GM06990 (cell line): Measurements from ENCODE around the gene ANKLE2.

Experiments
- DNase-seq: peaks from one replicate; pipeline ENCODE4 v3.0.0-alpha.2; 2011; ENCODE audit not compliant: insufficient read length; ENCODE audit errors: extremely low read depth
- H3K27me3 ChIP-seq: replicated peaks from 2 replicates; pipeline ENCODE4 v1.6.0; 2011; ENCODE audit warnings: low read length; ENCODE audit not compliant: control insufficient read depth, insufficient read depth
- H3K36me3 ChIP-seq: 2 replicates; pipeline ENCODE4 v1.5.1; 2011; ENCODE audit warnings: low read length; ENCODE audit not compliant: control insufficient read depth, insufficient read depth
- H3K4me3 ChIP-seq: replicated peaks from 2 replicates; pipeline ENCODE4 v1.5.1; 2011; ENCODE audit warnings: low read depth, mild to moderate bottlenecking, control low read depth, low read length
- TF ChIP-seq, protein P1 (sequence below): IDR thresholded peaks from 2 replicates; pipeline ENCODE4 v1.5.1; 2011; ENCODE audit warnings: low read length, control low read depth, mild to moderate bottlenecking, inconsistent platforms; ENCODE audit not compliant: insufficient read depth, poor library complexity, severe bottlenecking

ANKLE2 gene

DNA sequence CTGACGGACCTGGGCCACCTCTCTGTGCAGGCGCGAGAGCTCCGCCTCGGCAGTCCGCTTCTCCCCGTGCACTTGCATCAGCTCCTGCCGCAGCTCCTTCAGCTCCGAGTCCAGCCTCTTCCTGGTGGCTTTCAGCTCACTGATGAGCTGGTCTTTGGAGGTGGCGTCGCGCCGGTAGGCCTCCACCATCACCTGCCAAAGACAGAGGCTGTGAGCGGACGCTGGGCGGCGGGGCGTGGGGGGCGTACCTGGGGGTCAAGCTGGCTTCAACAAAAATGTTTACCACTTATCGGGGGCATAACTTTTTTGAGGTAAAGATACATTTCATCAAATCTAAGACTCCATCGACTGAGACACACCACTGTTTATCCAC is 27.5 kb upstream of the ANKLE2 start:
- peaks cover 33% of the 10 kb centered on the region for H3K36me3 ChIP-seq
- TF ChIP-seq, protein P1, sequence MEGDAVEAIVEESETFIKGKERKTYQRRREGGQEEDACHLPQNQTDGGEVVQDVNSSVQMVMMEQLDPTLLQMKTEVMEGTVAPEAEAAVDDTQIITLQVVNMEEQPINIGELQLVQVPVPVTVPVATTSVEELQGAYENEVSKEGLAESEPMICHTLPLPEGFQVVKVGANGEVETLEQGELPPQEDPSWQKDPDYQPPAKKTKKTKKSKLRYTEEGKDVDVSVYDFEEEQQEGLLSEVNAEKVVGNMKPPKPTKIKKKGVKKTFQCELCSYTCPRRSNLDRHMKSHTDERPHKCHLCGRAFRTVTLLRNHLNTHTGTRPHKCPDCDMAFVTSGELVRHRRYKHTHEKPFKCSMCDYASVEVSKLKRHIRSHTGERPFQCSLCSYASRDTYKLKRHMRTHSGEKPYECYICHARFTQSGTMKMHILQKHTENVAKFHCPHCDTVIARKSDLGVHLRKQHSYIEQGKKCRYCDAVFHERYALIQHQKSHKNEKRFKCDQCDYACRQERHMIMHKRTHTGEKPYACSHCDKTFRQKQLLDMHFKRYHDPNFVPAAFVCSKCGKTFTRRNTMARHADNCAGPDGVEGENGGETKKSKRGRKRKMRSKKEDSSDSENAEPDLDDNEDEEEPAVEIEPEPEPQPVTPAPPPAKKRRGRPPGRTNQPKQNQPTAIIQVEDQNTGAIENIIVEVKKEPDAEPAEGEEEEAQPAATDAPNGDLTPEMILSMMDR = no peak
- DNase-seq = no peak
- no peaks in the 10 kb centered on the region for H3K27me3 ChIP-seq
- H3K4me3 ChIP-seq = no peak overlapping the region

DNA sequence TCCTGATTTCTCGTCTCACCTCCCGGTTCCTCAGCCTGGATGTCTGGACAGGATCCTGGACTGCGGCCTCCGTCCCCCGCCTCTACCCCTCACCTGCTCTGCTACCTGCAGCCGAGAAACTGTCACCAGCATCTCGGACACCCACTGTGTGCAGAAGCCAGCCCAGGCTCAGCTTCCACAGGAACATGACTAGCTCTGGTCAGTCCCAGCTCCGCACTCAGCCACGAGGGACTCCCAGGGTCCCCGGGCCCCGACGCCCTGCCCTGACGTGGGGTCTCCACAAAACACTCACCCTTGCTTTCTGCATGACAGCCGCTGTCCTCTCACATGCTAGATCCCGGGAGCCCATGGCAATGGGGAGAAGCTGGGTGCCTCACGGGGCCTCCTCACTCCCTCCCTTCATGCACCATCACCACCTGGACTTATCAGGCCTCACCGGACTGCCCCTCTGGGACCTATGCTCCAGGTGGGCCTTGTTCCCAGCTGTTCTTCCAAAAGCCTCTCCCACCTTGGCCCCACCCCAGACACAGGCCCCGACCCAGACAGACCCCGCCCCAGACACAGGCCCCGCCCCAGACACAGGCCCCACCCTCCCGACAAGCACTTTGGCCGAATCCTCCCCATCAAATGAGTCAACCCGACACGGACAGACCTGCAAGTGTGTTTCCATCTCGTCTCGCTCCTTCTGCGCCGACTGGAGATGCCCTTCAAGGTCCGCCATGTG is 26.9 kb upstream of the ANKLE2 start:
- H3K27me3 ChIP-seq = no peaks in the 10 kb centered on the region
- peaks cover 33% of the 10 kb centered on the region for H3K36me3 ChIP-seq
- DNase-seq = no peak
- H3K4me3 ChIP-seq = no peak overlapping the region
- TF ChIP-seq, protein P1 = no peak

DNA sequence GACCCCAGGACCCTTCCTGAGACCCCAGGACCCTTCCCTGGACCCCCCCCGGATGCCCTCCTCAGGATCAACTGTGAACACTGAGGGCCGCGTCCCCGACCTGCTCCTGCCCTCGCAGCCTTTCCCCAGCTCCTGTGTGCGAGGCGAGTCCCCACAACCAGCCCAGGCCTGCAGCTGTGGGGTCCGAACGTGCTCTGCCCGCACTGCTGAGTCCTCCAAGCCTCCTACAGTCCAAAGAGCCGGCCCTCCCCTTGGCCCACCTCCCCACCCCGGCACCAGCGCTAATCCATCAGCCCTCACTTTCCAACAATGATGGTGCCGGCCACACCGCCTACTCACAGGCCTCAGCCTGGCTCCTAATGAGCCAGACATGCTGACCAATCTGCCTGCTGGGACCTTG is 26.2 kb upstream of the ANKLE2 start:
- Histone ChIP-seq H3K36me3 (peaks cover 37% of the 10 kb centered on the region), H3K4me3 (no peak overlapping the region), H3K27me3 (no peaks in the 10 kb centered on the region)
- no peak for DNase-seq
- TF ChIP-seq, protein P1 = no peak

DNA sequence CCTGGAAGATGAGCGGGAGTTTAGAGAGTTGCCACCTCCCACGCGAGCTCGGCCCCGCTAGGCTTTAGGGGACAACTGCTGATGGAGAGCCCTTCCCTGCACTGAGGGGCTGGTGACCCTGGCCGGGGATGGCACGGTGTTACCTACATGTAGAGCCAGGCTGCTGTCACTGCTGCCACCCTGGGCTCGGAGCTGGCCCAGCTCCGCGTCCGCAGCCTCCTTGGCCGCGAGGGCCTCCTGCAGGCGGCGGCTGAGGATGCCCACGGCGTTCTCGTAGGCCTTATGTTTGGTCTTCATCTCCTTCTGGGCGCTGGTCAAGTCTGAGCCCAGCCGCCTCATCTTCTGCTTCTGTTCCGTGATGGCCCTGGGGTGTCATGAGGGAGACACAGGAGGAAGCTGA is 24.6 kb upstream of the ANKLE2 start:
- Histone ChIP-seq H3K36me3 (peaks cover 42% of the 10 kb centered on the region), H3K4me3 (no peak overlapping the region), H3K27me3 (no peaks in the 10 kb centered on the region)
- no peak for DNase-seq
- TF ChIP-seq, protein P1 = no peak

DNA sequence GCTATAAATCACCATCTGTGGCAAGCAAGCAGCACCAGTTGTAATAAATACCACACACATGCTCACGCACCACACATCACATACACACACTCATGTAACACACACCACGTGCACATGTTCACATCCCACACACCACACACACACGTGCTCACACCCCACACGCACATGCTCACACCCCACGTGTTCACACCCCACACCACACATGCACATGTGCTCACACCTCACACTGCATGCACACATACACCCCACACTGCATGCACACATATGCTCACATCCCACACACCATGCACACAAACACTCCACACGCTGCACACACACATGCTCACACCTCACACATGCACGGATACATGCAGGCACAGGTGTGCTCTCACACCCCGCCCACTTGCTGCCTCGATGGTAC is 22.9 kb upstream of the ANKLE2 start:
- TF ChIP-seq, protein P1 = no peak
- Histone ChIP-seq H3K36me3 (peaks cover 54% of the 10 kb centered on the region), H3K4me3 (no peak overlapping the region), H3K27me3 (no peaks in the 10 kb centered on the region)
- DNase-seq = no peak
